GM18502 (cell line): Measurements from ENCODE around the gene PASK.

Experiments used
- ATAC-seq: cut with Tn5 transposase; IDR thresholded peaks from one replicate; pipeline ENCODE4 v1.9.1; 2021; ENCODE audit warnings: mild to moderate bottlenecking; ENCODE audit not compliant: unreplicated experiment, poor library complexity

The PASK gene

DNA sequence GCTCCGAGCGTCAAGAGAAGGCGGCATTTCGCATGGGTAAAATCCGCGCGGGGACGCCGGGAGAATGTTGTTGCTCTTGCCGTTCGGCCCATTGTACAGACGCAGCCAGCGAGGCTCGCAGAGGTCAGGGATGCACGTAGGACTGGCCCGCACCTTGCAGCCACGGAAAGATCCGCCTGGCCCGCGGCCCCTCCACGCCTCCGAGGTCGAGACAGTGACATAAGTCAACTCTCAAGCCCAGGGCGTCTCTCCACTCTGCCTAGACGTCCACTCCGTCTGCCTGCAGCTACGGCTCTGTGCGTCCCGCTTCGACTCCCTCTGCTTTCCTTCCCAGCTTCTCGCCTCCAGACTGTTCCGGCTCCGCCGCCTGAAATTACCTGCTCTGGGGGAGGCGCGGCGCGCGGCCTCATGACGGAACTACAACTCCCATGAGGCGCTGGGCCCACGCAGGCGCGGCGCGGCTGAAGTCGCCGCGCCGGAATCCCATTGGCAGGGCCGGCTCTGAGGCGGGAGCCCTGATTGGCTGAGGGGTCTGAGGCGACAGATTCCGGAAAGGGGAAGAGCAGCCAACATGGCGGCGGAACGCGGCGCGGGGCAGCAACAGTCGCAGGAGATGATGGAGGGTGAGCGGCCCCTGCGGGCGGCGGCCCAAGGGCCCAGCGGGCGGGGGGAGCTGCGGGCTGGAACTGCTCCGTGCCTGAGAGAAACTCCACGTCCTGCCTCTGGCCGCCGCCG, 820 bp upstream of the PASK start, which contains the start of gene PPP1R7:
TSS of gene PPP1R7 (plus strand) at position 543 of the 735 bp plus-strand sequence. CDS start at position 572, 29 bp downstream.
- ATAC-seq: peak; percentile 77

DNA sequence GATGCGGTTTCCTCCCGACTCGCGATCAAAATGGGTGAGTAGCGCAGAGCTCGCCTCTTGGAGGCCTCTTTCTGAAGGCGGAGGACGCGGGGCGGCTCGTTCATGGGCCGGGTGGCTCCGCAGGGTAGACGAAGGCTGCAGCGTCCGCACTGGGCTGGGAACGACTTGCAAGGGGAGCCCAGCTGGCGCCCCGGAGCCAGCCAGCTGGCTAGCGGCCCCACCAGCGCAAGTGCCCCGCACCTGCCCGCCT, 328 bp upstream of the PASK start:
- ATAC-seq: peak; percentile 16

DNA sequence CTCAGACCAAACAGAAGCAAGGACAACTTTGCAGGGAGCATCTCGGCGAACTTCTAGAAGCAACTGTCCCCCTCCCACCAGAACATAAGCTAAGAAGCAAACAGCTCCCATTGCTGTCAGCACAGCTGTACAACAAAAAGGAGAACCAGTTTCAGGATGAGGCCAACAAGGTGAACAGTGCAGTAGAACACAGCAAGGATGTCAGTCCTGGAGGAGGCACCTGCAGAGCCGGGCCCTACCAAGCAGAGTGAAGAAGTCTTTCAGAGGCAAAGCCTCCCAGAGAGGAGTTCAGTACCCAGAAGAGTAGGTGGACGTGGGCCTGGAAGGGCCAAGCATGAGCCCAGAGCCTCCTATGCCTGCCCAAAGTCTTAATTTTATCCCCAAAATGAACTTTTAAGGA, 1.0 kb downstream of the PASK start:
- no peak for ATAC-seq

DNA sequence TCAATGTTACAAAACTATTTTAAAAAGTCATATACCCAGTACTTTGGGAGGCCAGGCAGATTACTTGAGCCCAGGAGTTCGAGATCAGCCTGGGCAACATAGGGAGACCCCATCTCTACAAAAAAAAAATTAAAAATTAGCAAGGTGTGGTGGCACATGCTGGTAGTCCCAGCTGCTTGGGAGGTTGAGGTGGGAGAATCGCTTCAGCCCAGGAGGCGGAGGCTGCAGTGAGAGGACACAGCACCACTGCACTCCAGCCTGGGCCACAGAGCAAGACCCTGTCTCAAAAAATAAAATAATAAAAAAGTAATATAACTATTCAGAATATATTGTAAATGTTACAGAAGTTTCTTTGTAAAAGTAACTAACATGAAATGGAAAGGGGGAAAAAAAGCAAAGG, 1.9 kb downstream of the PASK start:
- ATAC-seq: no peak

DNA sequence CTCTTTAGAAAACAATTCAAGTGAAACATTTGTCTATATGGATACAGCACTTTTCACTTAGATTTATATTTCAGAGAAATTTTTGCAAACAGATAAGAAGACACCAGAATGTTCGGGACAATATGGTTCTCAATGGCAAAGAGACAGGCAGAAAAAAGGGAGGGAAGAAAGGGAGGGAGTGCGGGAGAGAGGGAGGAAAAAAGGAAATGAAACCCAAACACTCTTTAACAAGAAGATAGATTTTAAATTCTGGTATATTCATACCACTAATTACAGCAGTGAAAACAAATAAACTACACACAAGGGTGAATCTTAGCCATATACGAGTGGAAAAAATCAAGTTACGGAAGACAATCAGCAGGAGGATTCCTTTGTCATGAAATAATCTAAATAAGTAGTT, 3.0 kb downstream of the PASK start:
- no peak for ATAC-seq

DNA sequence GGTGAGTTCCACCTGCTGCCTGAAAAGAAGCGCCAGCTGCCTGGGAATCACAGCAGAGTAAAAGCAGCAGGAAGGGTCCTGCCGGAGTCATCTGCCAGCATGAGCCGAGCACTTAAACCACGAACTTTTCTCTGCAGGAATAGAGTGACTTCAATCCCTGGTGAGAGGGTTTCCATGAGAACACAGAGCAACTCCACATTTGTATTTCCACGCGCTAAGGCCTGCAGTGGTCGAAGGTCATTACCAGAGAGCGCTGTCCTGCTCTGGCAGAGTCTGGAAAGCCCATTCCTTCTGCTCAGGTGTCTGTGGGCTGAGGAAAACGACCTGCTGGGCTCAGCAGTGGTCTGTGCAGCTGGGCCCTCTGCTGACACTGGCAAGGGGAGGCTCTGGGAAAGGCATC, 6.7 kb downstream of the PASK start:
- no peak for ATAC-seq

DNA sequence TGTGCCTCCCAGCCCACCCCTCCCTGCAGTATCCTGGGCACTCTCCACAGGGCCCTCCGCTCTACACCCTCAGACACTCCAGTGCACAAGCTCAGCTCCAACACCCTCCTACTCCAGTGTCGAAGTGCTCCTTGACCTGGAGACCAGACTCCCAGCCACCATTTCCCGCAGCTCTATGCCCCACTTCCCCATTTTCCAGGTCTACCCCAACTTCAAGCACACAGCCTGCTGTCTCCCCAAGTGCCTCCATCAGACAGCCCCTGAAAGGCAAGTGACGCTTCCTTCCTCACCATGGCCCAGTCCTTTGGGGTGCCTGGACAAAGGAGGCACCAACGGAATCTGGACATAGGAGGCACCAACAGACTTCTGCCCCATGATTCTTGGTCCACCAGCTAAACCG, 7.2 kb downstream of the PASK start:
- ATAC-seq: no peak

DNA sequence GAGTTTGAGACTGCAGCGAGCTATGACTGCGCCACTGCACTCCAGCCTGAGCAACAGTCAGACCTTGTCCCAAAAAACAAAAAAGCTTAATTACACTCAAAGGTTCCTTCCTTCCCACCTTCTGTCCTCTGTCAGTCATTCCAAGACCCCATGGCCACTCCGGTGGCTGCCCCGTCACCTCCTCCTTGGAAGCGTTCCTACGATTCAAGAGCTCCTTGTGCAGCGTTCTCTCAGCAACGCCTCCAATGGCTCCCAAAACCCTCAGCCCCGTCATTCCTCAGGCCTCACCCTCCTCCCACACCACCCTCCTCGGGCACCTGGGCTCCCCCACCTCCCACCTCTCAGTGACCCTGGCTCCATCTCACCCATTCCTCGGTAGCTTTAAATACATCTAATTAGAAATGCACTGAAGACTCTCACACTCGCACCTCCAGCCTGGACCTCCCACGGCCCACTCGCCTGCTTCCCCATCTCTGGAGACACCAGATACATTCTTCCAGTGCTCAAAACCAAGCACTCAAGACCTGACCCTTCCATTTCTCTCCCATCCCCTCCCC, 8.0 kb downstream of the PASK start:
- no peak for ATAC-seq

DNA sequence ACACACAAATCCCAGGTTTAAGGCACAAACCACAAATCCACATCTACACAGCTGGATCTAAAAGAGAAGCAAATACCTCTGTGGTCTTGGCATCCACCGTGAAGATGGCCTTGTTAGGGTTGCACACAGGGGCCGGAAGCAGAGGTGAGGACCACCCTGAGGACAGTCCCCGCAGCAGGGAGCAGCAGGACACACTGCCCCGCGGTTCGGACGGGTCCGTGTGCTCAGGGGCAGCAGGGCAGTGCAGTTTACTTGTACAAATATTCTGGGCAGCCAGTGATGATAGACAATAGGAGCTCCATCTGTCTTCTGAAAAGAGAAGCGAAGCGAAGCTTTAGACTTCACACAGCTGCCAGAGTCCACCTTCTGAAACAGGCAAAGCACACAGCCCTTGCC, 8.8 kb downstream of the PASK start:
- ATAC-seq: no peak

DNA sequence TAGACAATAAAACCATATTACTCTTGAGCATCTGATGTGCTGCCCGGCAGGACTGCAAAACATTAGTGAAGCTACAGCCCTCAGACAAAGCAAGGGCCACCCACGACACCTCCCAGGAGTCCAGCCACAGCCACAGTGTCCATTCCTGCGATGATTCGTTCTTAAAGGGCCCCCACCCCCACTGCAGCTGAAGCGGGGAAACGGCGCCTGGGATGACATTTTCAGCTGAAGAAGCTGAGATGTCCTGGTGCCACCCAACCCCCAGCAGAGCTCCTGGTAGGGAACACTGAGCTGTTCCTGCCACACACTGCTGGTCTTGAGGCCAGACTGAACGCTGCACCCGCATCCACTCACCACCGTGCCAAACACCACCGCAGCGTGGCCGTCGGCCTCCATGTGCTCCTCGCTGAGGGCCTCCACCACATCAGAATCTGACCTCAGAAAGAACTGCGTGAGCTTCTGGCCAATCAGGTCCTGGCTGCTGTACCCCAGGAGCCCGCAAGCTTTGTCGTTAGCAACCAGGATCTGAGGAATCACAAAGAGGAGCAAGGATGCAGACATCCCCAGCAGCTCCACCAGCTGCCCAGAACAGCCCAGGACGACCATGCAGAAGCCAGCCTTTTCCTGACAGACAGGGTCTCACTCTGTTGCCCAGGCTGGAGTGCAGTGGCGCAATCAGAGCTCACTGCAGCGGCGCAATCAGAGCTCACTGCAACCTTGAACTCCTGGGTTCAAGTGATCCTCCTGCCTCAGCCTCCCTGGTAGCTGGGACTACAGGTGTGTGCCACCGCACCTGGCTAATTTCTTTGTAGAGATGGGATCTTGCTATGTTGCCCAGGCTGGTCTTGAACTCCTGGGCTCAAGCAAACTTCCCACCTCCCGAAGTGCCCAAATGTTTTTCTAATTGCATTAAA, 9.5 kb downstream of the PASK start:
- no peak for ATAC-seq

DNA sequence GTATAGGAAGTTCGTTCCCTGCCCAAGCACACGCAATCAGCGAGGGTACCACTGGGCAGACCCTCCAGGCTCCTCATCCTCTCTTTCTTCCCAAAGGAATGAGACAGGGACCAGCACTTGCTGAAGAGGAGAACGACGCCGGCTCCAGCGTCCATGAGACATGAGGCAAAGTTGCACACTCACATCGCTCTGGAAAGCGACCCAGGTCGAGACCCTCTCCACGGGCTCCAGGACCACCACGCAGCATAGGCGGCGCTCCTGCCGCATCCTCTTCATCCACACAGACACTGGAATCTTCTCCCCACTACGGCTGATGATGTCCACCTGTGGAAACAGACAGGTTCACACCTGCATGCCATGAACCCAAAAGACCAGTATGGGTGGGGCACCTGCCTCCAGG, 10.8 kb downstream of the PASK start:
- no peak for ATAC-seq

DNA sequence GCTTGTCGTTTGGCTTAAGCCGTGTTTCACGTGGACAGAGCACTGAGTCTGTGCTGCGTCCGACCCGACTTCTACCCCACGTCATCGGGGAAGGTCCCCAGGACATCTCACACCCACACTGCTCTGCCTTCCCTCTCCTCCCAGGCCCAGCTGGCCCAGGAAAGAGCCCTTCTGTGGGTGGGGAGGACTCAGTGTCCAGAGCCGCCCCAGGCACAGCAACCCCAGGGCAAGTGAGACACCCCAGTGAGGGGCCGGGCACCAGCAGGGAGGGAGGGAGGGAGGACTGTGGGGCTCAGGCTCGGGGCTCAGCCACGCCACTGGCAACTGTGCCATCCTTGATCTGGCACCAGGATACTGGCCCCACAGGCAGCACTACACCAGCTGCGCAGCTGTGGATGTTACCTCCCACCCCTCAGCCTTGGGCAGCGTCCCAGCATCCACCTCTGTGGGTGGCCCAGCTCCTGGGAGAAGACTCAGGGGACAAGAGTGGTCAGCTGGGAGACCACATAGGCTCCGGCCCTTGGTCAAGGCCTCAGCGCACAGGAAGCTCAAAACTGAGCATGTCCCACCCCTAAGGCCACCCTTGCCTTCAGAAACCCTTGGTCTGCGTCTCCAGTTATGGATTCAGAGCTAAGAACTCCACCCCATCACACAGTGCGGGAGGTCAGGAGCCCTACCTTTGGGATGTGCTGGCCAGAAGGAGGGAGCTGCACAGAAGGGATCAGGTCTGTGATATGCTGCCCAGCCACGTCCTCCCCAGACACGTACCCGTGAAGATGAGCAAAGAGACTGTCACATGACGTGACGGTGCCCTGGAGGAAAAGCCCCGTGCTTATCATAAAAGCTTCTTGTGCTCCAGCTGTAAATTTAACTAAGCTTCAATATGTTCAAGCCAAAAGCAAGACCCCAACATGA, 11.7 kb downstream of the PASK start:
- ATAC-seq: no peak

DNA sequence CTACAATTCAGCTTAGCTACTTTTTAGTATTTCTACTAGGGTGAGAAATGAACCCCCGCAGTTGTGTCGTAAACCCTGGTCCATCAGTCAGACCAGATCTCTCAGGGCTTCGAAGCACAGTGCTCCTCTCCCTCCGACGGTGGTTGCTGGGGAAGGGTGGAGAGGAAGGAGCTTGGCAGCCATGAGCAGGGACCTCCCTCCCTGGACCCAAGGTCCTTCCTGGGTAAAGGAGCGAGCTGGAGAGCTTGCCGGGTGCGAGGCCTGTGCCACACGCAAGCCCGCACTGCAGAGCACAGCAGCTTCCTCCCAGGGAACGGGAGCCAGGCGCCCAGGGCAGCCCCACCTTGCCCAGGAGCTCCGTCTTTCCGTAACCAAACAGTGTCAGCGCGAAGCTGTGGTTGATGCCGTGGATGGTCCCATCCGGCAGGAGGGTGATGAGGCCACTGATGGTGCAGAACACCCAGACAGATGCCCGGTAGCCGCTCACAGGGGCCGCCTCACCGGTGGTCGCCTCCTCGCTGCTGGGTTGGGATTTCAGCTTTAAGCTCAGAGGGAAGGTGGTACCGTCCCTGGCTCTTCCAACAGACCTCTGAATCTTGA, 12.5 kb downstream of the PASK start:
- ATAC-seq: no peak

DNA sequence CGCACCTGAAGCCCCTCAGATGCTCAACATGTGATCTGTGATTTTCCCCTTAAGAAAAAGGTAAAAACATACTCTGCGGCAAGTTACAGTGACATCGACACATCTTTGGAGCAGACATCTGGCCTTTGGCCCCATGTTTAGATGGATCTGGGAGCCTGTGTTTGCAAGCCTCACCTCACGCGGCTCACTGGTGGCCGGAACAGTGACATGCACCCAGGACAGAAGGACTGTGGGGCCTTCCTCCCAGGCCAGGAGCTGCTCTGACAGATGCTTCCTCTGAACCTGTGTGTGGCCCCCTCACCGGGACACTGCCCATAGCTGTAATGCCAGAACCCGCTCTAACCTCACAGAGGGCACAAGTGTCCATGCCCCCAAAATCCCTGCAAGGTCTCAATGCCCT, 13.1 kb downstream of the PASK start:
- no peak for ATAC-seq

DNA sequence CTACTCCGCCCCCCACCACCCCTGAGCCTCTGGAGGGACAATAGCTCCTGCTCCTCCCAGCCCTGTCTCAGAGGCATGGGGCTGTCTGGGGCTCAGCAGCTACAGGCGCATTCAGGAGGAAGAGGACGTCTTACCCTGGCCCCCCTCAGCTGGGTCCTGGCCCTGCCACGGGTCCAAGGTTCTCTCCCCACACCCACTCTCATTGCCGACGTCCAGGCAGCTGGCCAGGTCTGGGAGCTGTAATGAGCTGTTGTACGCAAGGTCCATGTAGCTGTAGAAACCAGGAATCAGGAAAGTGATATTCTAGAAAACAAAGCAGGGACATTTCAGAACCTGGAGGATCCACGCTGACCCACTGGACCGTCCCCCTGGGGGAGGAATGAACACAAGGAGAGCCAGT, 13.5 kb downstream of the PASK start:
- ATAC-seq: no peak

DNA sequence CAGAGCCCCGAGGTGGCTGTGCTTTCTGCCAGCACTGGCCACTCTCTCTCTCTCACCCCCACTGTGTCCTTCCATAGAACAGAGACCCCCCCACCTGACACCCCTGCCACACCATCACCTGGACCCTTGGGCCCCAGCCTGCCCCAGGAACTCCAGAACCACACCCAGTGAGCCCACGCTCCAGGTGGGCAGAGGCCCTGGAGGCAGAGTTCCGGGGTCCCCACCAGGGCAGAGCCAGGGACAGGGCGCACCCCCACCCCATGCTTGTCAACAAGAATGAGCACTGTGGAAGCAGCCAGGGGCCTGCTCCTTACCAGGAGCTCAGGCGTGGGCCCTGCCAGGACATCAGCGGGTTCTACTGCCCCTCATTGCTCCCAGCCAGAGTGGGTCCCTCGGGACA, 14.6 kb downstream of the PASK start:
- no peak for ATAC-seq

DNA sequence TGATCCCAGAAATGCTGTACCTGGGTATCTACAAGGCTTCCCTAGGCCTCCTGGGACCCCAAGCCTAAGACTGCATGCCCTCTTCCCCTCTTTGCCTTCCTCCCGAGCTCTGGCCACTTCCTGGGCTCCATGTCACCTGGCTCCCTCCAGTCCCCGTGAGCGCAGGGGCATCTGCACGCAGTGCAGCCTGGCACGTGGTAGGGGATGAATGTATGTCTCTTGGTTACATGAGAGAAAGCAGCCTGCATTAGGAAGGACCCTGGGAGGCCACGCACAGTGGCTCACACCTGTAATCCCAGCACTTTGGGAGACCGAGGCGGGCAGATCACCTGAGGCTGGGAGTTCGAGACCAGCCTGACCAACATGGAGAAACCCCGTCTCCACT, 15.8 kb downstream of the PASK start:
- ATAC-seq: no peak

DNA sequence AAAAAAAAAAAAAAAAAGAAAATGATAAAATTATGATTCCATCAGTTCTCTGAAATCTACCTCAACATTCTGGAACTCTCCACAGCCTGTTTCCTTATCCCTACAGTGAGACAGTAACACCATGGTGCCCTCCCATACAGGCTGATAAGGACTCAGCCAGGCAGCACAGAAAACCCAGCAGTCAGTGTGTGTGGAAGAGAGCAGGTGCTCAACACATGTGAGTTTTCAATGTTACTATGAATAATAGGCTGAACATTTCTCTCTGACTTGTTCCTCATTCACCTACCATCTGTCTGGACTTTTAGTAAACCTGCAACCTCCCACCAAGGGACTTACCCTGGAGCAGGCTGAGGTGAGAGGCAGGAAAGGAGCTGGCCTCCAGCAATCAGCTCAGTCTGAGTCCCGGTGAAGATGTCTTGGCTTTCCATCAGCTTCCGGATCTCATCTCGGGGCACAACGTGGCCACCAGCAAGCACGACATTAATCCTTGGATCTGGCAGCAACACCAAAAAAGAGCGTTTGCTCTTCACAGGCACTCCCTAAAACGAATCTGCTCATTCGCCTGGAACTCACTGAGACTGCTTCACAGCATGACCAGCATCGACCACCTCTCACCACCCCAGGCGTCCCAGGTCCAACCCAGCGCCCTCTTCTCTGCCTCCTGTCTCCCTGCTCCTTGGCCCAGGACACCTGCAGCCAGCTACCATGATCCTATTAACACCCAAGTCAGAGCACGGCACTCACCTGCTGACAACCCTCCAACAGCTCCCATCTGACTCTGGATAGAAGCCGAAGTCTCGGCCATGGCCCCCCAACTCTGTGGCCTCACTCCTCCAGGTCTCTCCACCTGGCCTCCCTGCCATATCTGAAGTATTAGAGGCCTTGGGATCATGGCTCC, 16.5 kb downstream of the PASK start:
- no peak for ATAC-seq

DNA sequence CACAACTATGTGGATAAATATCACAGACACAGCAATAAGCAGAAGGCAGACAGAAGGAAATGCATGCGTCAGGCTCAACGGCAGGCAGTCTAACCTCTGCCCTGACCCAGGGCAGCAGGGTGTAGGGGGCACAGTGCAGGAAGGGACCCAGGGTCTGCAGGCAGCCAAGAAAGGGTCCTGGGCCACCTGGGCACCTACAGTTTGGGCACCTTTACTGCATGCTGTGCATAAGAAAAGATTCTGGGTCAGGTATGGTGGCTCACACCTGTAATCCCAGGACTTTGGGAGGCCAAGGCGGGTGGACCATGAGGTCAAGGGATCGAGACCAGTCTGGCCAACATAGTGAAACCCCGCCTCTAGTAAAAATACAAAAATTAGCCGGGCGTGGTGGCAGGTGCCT, 17.7 kb downstream of the PASK start:
- ATAC-seq: no peak
